Caco-2 (cell line): ENCODE results near the gene NKD2. TPM values are rescaled to one million over a fixed set of nuclear protein-coding genes. Genes with fewer than 3 reads are reported as not detected.

Experiments used
- BruUV-seq: library from RNA; stranded (reverse); fragments of 400-500 nt; replicated peaks from 2 replicates; lab custom pipeline; 2021; lab: Mats Ljungman, UMichigan
- CTCF ChIA-PET: fragments of 300-600 bp; sonication (Branson Sonifier 250); formaldehyde crosslinking; loops from one replicate; lab custom pipeline; 2022; ENCODE audit warnings: antibody characterized with exemption; lab: Charles Lee
- POLR2A ChIA-PET: fragments of 300-600 bp; sonication (Branson Sonifier 250); formaldehyde crosslinking; loops from one replicate; lab custom pipeline; 2022; ENCODE audit warnings: antibody characterized with exemption; lab: Charles Lee
- DNase-seq, 2 experiments: peaks; one replicate each; pipeline versions ENCODE4 v3.0.0 to v3.0.0-alpha.2; 2020 to 2022
- H3K27me3 ChIP-seq: replicated peaks from 2 replicates; pipeline ENCODE4 v1.6.0; 2011; ENCODE audit warnings: low read length; ENCODE audit not compliant: control insufficient read depth, insufficient read depth
- H3K36me3 ChIP-seq: 2 replicates; pipeline ENCODE4 v1.5.1; 2011; ENCODE audit warnings: low read length; ENCODE audit not compliant: control insufficient read depth, insufficient read depth
- H3K4me1 ChIP-seq: fragments of 250-450 bp; sonication (Bioruptor Pico); 2 replicates; pipeline ENCODE4 v1.5.1; 2020; ENCODE audit warnings: mild to moderate bottlenecking
- H3K4me3 ChIP-seq: 2 replicates; pipeline ENCODE4 v1.5.1; 2011; ENCODE audit warnings: low read depth, mild to moderate bottlenecking, control low read depth, low read length
- H3K9me3 ChIP-seq: fragments of 250-450 bp; sonication (Bioruptor Pico); 2 replicates; pipeline ENCODE4 v1.5.1; 2020; ENCODE audit warnings: mild to moderate bottlenecking, moderate library complexity
- H3K27ac Mint-ChIP-seq: one replicate; pipeline ENCODE4 v1.8.0; 2022; ENCODE audit warnings: mixed read lengths; ENCODE audit not compliant: unreplicated experiment
- H3K27me3 Mint-ChIP-seq: one replicate; pipeline ENCODE4 v1.8.0; 2022; ENCODE audit warnings: mixed read lengths; ENCODE audit not compliant: insufficient read depth, unreplicated experiment
- H3K36me3 Mint-ChIP-seq: one replicate; pipeline ENCODE4 v1.8.0; 2022; ENCODE audit warnings: mild to moderate bottlenecking, mixed read lengths; ENCODE audit not compliant: insufficient read depth, unreplicated experiment
- H3K4me1 Mint-ChIP-seq: one replicate; pipeline ENCODE4 v1.8.0; 2022; ENCODE audit warnings: low read depth, mixed read lengths; ENCODE audit not compliant: unreplicated experiment
- H3K4me3 Mint-ChIP-seq: one replicate; pipeline ENCODE4 v1.8.0; 2022; ENCODE audit warnings: mild to moderate bottlenecking, moderate library complexity, mixed read lengths; ENCODE audit not compliant: unreplicated experiment
- H3K9me3 Mint-ChIP-seq: one replicate; pipeline ENCODE4 v1.8.0; 2022; ENCODE audit warnings: mixed read lengths; ENCODE audit not compliant: unreplicated experiment
- intact Hi-C: fragments of 100-400 bp; cut with micrococcal nuclease; formaldehyde crosslinking; loops from one replicate; pipeline ENCODE4 v1.10.0; 2022; ENCODE audit not compliant: unreplicated experiment
- total RNA-seq: library from RNA; stranded (reverse); gene quantifications from 2 replicates; pipeline ENCODE4 v1.2.3, GENCODE V29; 2022
- TF ChIP-seq, protein P1 (sequence below), 2 experiments: fragments of 200-600 bp in 1 of 2; IDR thresholded peaks; 1 replicate in 1 of 2; 2 replicates in 1 of 2; pipeline versions ENCODE4 v1.5.1 to v1.8.0; 2011 to 2022; ENCODE audit warnings: antibody characterized with exemption in 1 of 2, control low read depth in 1 of 2, inconsistent platforms in 1 of 2, low read depth in 1 of 2, low read length in 1 of 2, mild to moderate bottlenecking in 1 of 2, moderate library complexity in 1 of 2; ENCODE audit not compliant: insufficient read depth in 1 of 2, severe bottlenecking in 1 of 2, unreplicated experiment in 1 of 2

Gene NKD2
- total RNA-seq, 1 experiment from 2014 or later = 17.7 TPM

DNA sequence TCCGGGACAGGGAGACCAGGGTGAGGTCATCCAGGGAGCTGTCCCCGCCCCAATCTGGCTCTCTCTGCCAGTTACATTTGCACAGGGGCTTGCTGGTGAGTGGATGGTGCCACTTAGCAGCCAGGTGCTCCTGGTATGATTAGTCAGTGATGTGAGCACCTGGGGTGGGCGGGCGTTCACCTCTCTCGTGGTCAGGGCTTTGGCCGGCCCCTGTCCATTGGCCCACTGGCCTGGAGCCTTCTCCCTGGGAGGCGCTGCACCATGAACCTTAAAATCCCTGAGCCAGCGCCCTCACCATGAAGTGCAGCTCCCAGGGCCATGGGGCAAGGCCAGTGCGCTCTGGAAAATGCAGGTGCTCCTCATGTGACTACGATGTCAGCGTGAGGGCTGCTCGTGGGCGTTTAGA lies 2.0 kb downstream of the NKD2 start:
- H3K9me3 ChIP-seq = no peaks in the 10 kb centered on the region
- peaks cover 27% of the 10 kb centered on the region for H3K4me1 ChIP-seq
- peak in 1 of 2 experiments; percentile 26 for DNase-seq
- no peak overlapping the region for H3K4me3 ChIP-seq
- Mint-ChIP-seq H3K4me3 (no peak overlapping the region), H3K36me3 (peaks cover 11% of the 10 kb centered on the region), H3K9me3 (no peaks in the 10 kb centered on the region), H3K27me3 (no peaks in the 10 kb centered on the region), H3K4me1 (peaks cover 10% of the 10 kb centered on the region), H3K27ac (no peak overlapping the region)
- no peaks in the 10 kb centered on the region for H3K27me3 ChIP-seq
- H3K36me3 ChIP-seq = no peaks in the 10 kb centered on the region
- ChIA-PET POLR2A (no interaction called here), CTCF (interaction anchor here (1.0 to 3.2 kb wide), 10 partner anchors 14 to 130 kb away, joined by 4 to 46 read pairs (median 5); no protein-coding TSS in a partner anchor)
- BruUV-seq = no TSS peak
- intact Hi-C loops = loop anchor here (1.0 kb wide), 3 partner anchors 20 to 157 kb away; no protein-coding TSS in a partner anchor
- TF ChIP-seq, protein P1, sequence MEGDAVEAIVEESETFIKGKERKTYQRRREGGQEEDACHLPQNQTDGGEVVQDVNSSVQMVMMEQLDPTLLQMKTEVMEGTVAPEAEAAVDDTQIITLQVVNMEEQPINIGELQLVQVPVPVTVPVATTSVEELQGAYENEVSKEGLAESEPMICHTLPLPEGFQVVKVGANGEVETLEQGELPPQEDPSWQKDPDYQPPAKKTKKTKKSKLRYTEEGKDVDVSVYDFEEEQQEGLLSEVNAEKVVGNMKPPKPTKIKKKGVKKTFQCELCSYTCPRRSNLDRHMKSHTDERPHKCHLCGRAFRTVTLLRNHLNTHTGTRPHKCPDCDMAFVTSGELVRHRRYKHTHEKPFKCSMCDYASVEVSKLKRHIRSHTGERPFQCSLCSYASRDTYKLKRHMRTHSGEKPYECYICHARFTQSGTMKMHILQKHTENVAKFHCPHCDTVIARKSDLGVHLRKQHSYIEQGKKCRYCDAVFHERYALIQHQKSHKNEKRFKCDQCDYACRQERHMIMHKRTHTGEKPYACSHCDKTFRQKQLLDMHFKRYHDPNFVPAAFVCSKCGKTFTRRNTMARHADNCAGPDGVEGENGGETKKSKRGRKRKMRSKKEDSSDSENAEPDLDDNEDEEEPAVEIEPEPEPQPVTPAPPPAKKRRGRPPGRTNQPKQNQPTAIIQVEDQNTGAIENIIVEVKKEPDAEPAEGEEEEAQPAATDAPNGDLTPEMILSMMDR (IDR thresholded peaks at IDR 0.05; ENCODE audit: insufficient read depth in 1 of 2, low read depth in 1 of 2, low read length in 1 of 2, severe bottlenecking in 1 of 2, unreplicated experiment in 1 of 2) = no peak

DNA sequence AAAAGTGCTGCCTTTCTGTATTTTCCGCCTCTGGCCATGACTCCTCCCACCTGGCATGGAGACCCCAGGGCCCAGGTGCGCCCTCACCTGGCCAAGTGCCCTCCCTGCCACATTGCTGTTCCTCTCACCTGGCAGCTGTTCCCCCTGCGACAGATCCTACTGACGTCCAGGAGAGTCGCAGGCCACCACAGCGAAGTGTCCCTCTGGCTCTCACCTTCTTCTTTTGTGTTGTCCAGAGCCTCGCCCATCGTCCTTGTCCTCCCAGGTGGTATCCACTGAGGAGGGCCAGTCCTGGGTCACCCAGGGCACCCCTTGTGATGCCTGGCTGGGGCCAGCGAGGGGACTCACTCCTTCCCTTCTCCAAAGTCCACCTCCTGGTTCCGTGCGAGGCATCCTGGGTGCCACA lies 2.6 kb downstream of the NKD2 start:
- Mint-ChIP-seq H3K27ac (no peak overlapping the region), H3K4me3 (no peak overlapping the region), H3K9me3 (no peaks in the 10 kb centered on the region), H3K36me3 (peaks cover 11% of the 10 kb centered on the region), H3K4me1 (peaks cover 10% of the 10 kb centered on the region), H3K27me3 (no peaks in the 10 kb centered on the region)
- Histone ChIP-seq H3K9me3 (no peaks in the 10 kb centered on the region), H3K4me3 (no peak overlapping the region), H3K27me3 (no peaks in the 10 kb centered on the region), H3K4me1 (peaks cover 23% of the 10 kb centered on the region), H3K36me3 (no peaks in the 10 kb centered on the region)
- no TSS peak for BruUV-seq
- TF ChIP-seq, protein P1 (IDR thresholded peaks at IDR 0.05; ENCODE audit: insufficient read depth in 1 of 2, low read depth in 1 of 2, low read length in 1 of 2, severe bottlenecking in 1 of 2, unreplicated experiment in 1 of 2) = peak; percentile 62 to 72
- peak; percentile 66 to 77 for DNase-seq
- POLR2A ChIA-PET = no interaction called here
- intact Hi-C loops = loop anchor here (1.0 kb wide), 1 partner anchor 156 kb away; no protein-coding TSS in a partner anchor
- CTCF ChIA-PET = interaction anchor here (1.5 to 3.2 kb wide), 4 partner anchors 21 to 91 kb away, joined by 5 to 46 read pairs (median 12); no protein-coding TSS in a partner anchor

DNA sequence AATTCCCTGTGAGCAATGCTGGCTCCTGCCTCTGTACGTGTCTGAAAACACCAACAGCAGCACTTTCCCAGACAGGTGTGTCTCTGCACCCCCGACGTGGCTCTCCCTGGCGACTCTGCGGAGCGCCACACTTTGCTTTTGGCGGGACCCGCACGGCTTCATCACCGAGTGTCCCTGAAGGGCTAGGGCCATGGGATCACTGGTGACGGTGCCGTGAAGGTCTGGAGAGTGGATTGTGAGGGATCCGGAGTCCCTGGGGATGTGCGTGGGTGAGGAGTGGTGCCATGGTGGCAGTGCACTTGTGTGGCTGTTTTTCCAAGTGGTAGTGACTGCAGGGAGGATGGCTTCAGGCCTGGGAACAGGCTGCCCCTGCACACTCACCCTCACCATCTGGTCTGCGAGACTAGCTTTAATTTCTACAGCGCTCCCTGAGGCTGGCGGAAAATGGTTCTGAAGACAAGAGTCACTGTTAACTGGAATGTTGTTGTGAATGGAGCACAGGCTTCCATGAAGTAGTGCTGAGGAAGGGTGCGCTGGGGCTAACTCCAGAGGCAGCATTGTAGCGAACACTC lies 3.2 kb downstream of the NKD2 start:
- TF ChIP-seq, protein P1 (IDR thresholded peaks at IDR 0.05; ENCODE audit: insufficient read depth in 1 of 2, low read depth in 1 of 2, low read length in 1 of 2, severe bottlenecking in 1 of 2, unreplicated experiment in 1 of 2) = no peak
- no peaks in the 10 kb centered on the region for H3K9me3 ChIP-seq
- H3K36me3 ChIP-seq = no peaks in the 10 kb centered on the region
- H3K4me3 Mint-ChIP-seq = no peak overlapping the region
- H3K27ac Mint-ChIP-seq = no peak overlapping the region
- BruUV-seq = no TSS peak
- no peaks in the 10 kb centered on the region for H3K27me3 Mint-ChIP-seq
- peak in 1 of 2 experiments; percentile 37 for DNase-seq
- no peak overlapping the region for H3K4me3 ChIP-seq
- no peaks in the 10 kb centered on the region for H3K9me3 Mint-ChIP-seq
- H3K27me3 ChIP-seq = no peaks in the 10 kb centered on the region
- POLR2A ChIA-PET = no interaction called here
- intact Hi-C loops = loop anchor here (1.0 kb wide), 1 partner anchor 155 kb away; no protein-coding TSS in a partner anchor
- H3K4me1 ChIP-seq = peaks cover 23% of the 10 kb centered on the region
- H3K36me3 Mint-ChIP-seq = peaks cover 11% of the 10 kb centered on the region
- H3K4me1 Mint-ChIP-seq = peaks cover 10% of the 10 kb centered on the region
- CTCF ChIA-PET = interaction anchor here (3.2 kb wide), 1 partner anchor 89 kb away, joined by 46 read pairs; no protein-coding TSS in a partner anchor
